Prostate gland (tissue), 2 donors: ENCODE measurements around the gene TNFAIP2.

Experiments
- CTCF ChIP-seq, 4 experiments: fragments of 200-600 bp in 2 of 4; fragments of 450-650 bp in 2 of 4; sonication (generic) in 2 of 4; IDR thresholded peaks; 1 replicate in 3 of 4; 2 replicates in 1 of 4; pipeline ENCODE4 v1.5.1; 2016 to 2019; ENCODE audit warnings: antibody characterized with exemption in 4 of 4, mild to moderate bottlenecking in 2 of 4, moderate library complexity in 2 of 4
- POLR2AphosphoS5 ChIP-seq: sonication (generic); formaldehyde crosslinking; IDR thresholded peaks from one replicate; pipeline ENCODE4 v1.6.1; 2017; ENCODE audit warnings: antibody characterized with exemption

GRCh38 chr14:103087343-103087835 is 35.9 kb upstream of the TNFAIP2 start:
- no peak for TF ChIP-seq CTCF (IDR thresholded peaks at IDR 0.05)
- no peak for TF ChIP-seq POLR2AphosphoS5
